ENCODE results near the gene DENR.

Gene DENR

GRCh38 chr12:122732170-122732569, 20.5 kb upstream of the DENR start:
- POLR2A ChIA-PET (ENCODE audit: low non-redundant PET) = no interaction called here
- TF ChIP-seq CTCF (conservative IDR thresholded peaks at IDR 0.05; ENCODE audit: low read depth) = no peak
- DNase-seq (ENCODE audit: low spot score) = no peak
- H3K27ac ChIP-seq = no peak overlapping the region
- CTCF ChIA-PET = no interaction called here

GRCh38 chr12:122732611-122733010, 20.0 kb upstream of the DENR start:
- ChIA-PET POLR2A (ENCODE audit: low non-redundant PET) (no interaction called here), CTCF (no interaction called here)
- H3K27ac ChIP-seq = no peak overlapping the region
- no peak for TF ChIP-seq CTCF (conservative IDR thresholded peaks at IDR 0.05; ENCODE audit: low read depth)
- no peak for DNase-seq (ENCODE audit: low spot score)

GRCh38 chr12:122738571-122738970, 14.1 kb upstream of the DENR start:
- no peak for TF ChIP-seq CTCF (conservative IDR thresholded peaks at IDR 0.05; ENCODE audit: low read depth)
- no peak for DNase-seq (ENCODE audit: low spot score)
- no peak overlapping the region for H3K27ac ChIP-seq
- POLR2A ChIA-PET (ENCODE audit: low non-redundant PET) = no interaction called here
- CTCF ChIA-PET = interaction anchor here (1.0 kb wide), 1 partner anchor 15 kb away, joined by 3 read pairs; no protein-coding TSS in a partner anchor

- no peak overlapping the region for H3K27ac ChIP-seq
- no peak for TF ChIP-seq CTCF (conservative IDR thresholded peaks at IDR 0.05; ENCODE audit: low read depth)
- CTCF ChIA-PET = no interaction called here
- no peak for DNase-seq (ENCODE audit: low spot score)
- POLR2A ChIA-PET (ENCODE audit: low non-redundant PET) = no interaction called here
Observed at GRCh38 chr12:122740351-122740750, 12.3 kb upstream of the DENR start.

- TF ChIP-seq CTCF (conservative IDR thresholded peaks at IDR 0.05; ENCODE audit: low read depth) = no peak
- no peak overlapping the region for H3K27ac ChIP-seq
- CTCF ChIA-PET = no interaction called here
- POLR2A ChIA-PET (ENCODE audit: low non-redundant PET) = no interaction called here
- DNase-seq (ENCODE audit: low spot score) = no peak
Observed at GRCh38 chr12:122743895-122744525, 8.6 kb upstream of the DENR start.

GRCh38 chr12:122747224-122748135, 5.1 kb upstream of the DENR start:
- ChIA-PET POLR2A (ENCODE audit: low non-redundant PET) (no interaction called here), CTCF (no interaction called here)
- TF ChIP-seq CTCF (conservative IDR thresholded peaks at IDR 0.05; ENCODE audit: low read depth) = no peak
- DNase-seq (ENCODE audit: low spot score) = no peak
- no peak overlapping the region for H3K27ac ChIP-seq

All from RWPE1 (cell line).